Parathyroid adenoma (tissue), 2 donors: Measurements from ENCODE around the gene ZBTB3.
"Not testable (repeated sequence)": the region's sequence is repeated elsewhere in the genome, so short reads cannot be mapped to it uniquely, and the experiment has no call there.

ENCODE experiments used
- H2AFZ ChIP-seq: fragments of 300-600 bp; sonication (generic); one replicate; pipeline ENCODE4 v1.7.0; 2017; ENCODE audit warnings: antibody characterized with exemption, mild to moderate bottlenecking
- H3K27ac ChIP-seq: fragments of 300-600 bp; sonication (generic); one replicate; pipeline ENCODE4 v1.7.0; 2017
- H3K27me3 ChIP-seq: fragments of 300-600 bp; sonication (generic); one replicate; pipeline ENCODE4 v1.7.0; 2017; ENCODE audit warnings: low read length; ENCODE audit not compliant: control insufficient read depth, insufficient read depth
- H3K36me3 ChIP-seq: fragments of 300-600 bp; sonication (generic); one replicate; pipeline ENCODE4 v1.7.0; 2017; ENCODE audit warnings: low read length; ENCODE audit not compliant: control insufficient read depth, insufficient read depth
- H3K4me1 ChIP-seq: fragments of 300-600 bp; sonication (generic); one replicate; pipeline ENCODE4 v1.7.0; 2017; ENCODE audit warnings: control low read depth
- H3K4me2 ChIP-seq: fragments of 300-600 bp; sonication (generic); one replicate; pipeline ENCODE4 v1.7.0; 2017; ENCODE audit warnings: low read length
- H3K4me3 ChIP-seq: fragments of 300-600 bp; sonication (generic); one replicate; pipeline ENCODE4 v1.7.0; 2017; ENCODE audit warnings: low read depth, low read length
- H3K79me2 ChIP-seq: fragments of 300-600 bp; sonication (generic); one replicate; pipeline ENCODE4 v1.7.0; 2017; ENCODE audit warnings: control low read depth
- H3K9ac ChIP-seq: fragments of 300-600 bp; sonication (generic); one replicate; pipeline ENCODE4 v1.7.0; 2017; ENCODE audit warnings: mild to moderate bottlenecking
- H3K9me3 ChIP-seq: fragments of 300-600 bp; sonication (generic); one replicate; pipeline ENCODE4 v1.7.0; 2017; ENCODE audit warnings: low read length; ENCODE audit not compliant: control insufficient read depth
- TF ChIP-seq, protein P1 (sequence below): fragments of 300-600 bp; sonication (generic); IDR thresholded peaks from one replicate; pipeline ENCODE4 v1.7.0; 2017; ENCODE audit warnings: antibody characterized with exemption, mild to moderate bottlenecking
- donor health status: primary hyperparathyroidism.

ZBTB3 gene

DNA sequence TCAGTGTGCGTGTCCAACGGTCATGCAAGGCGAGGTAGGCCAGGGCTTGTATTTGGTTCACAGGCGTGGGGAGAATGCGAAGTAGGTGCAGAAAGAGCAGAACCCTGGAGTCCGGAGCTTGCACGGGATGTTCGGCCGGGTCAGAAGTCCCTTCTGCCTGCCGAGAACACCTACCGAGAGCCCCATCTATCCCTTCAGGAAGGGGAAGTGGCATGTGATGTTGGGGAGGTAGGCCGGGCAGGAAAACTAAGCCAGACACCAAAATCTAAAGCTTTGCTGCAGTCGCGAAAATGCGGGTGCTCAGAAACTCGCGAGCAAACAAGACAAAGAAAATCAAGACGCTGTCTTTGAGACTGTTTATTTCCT, 16.8 kb upstream of the ZBTB3 start:
- no peaks in the 10 kb centered on the region for H3K79me2 ChIP-seq
- H3K36me3 ChIP-seq: no peaks in the 10 kb centered on the region
- H3K4me1 ChIP-seq: peaks cover 4% of the 10 kb centered on the region
- H3K4me2 ChIP-seq: peak overlapping the region; percentile 61
- peak overlapping the region; percentile 88 for H2AFZ ChIP-seq
- H3K9ac ChIP-seq: no peak overlapping the region
- H3K4me3 ChIP-seq: peak overlapping the region; percentile 68
- H3K9me3 ChIP-seq: no peaks in the 10 kb centered on the region
- H3K27me3 ChIP-seq: no peaks in the 10 kb centered on the region
- TF ChIP-seq, protein P1, sequence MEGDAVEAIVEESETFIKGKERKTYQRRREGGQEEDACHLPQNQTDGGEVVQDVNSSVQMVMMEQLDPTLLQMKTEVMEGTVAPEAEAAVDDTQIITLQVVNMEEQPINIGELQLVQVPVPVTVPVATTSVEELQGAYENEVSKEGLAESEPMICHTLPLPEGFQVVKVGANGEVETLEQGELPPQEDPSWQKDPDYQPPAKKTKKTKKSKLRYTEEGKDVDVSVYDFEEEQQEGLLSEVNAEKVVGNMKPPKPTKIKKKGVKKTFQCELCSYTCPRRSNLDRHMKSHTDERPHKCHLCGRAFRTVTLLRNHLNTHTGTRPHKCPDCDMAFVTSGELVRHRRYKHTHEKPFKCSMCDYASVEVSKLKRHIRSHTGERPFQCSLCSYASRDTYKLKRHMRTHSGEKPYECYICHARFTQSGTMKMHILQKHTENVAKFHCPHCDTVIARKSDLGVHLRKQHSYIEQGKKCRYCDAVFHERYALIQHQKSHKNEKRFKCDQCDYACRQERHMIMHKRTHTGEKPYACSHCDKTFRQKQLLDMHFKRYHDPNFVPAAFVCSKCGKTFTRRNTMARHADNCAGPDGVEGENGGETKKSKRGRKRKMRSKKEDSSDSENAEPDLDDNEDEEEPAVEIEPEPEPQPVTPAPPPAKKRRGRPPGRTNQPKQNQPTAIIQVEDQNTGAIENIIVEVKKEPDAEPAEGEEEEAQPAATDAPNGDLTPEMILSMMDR: no peak
- H3K27ac ChIP-seq: peak overlapping the region; percentile 78

DNA sequence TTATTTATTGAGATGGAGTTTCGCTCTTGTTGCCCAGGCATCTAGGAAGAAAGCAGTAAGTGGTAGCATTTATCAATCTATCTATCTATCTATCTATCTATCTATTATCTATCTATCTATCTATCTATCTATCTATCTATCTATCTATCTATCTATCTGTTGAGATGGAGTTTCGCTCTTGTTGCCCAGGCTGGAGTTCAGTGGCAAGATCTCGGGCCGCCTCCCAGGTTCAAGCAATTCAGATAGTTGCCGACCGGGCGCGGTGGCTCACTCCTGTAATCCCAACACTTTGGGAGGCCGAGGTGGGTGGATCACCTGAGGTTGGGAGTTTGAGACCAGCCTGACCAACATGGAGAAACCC, 6.9 kb upstream of the ZBTB3 start:
- H3K79me2 ChIP-seq, H3K4me3 ChIP-seq, H3K36me3 ChIP-seq, H3K9ac ChIP-seq, H3K4me2 ChIP-seq, H3K4me1 ChIP-seq, H3K9me3 ChIP-seq, H3K27me3 ChIP-seq: not testable (repeated sequence)
- H2AFZ ChIP-seq: peak overlapping the region; percentile 83
- peak overlapping the region; percentile 61 for H3K27ac ChIP-seq

DNA sequence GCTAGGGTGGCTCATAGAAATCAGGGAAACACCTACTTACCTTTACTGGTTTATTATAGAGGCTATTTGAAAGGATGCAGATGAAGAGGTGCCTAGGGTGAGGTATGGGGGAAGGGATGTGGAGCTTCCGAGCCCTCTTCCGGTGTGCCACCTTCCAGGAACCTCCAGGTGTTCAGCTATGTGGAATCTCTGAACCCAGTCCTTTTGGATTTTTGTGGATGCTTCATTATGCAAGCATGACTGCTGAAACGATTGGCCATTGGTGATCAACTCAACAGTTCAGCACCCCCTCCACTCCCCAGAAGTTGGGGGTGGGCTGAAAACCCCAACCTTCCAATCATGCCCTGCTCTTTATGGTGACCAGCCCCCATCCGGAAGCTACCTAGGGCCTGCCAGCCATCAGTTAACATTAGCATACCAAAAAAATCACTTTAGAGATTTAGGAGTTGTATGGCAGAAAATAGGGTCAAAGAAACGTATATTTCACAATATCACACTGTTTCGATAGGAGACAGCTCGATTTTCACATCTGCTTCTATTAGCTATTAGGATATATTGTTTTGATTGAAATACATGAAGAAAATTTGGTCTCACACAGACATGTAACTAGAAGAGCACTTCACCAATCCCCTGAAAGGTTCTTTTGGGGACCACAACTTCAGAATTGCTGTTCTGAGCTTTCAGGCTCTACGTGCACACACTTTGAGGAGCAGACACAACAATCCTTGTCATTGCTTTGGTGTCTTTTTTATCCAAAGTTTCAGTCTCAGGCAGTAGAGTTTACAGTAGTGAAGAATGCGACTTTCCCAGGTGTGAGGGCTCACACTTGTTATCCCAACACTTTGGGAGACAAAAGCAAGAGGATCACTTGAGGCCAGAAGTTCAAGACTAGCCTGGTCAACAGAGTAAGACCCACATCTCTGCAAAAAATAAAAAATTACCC, 4.2 kb upstream of the ZBTB3 start:
- Histone ChIP-seq H3K36me3 (no peaks in the 10 kb centered on the region), H3K27ac (no peak overlapping the region), H2AFZ (no peak overlapping the region), H3K9ac (no peak overlapping the region), H3K4me3 (no peak overlapping the region), H3K79me2 (peaks cover 2% of the 10 kb centered on the region), H3K27me3 (no peaks in the 10 kb centered on the region), H3K4me1 (peaks cover 2% of the 10 kb centered on the region), H3K9me3 (no peaks in the 10 kb centered on the region), H3K4me2 (no peak overlapping the region)
- TF ChIP-seq, protein P1: no peak

DNA sequence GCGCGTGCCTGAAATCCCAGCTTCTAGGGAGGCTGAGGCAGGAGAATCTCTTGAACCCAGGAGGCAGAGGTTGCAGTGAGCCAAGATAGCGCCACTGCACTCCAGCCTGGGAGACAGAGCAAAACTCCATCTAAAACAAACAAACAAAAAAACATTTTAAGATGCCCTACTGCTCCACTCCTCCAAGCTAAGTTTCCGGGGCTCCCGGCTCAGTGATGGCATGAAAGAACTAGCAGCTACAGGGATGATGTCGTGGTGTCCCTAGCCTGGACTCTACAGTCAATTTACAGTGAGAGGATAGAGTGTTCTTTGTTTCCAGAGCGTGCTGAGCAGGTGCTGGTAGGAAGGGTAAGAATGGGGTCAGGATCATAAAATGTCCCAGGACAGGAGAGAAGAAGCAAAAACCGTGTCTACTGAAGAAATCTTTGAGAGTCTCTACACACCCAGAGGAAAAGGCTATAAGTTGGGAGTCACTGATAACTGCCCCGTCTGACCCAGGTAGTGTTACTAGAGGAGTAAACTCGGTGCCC, 1.2 kb upstream of the ZBTB3 start:
- Histone ChIP-seq H2AFZ (no peak overlapping the region), H3K4me2 (no peak overlapping the region), H3K4me1 (no peaks in the 10 kb centered on the region), H3K36me3 (no peaks in the 10 kb centered on the region), H3K27me3 (no peaks in the 10 kb centered on the region), H3K9ac (no peak overlapping the region), H3K27ac (no peak overlapping the region), H3K9me3 (no peaks in the 10 kb centered on the region), H3K4me3 (no peak overlapping the region), H3K79me2 (peaks cover 4% of the 10 kb centered on the region)
- TF ChIP-seq, protein P1: no peak

DNA sequence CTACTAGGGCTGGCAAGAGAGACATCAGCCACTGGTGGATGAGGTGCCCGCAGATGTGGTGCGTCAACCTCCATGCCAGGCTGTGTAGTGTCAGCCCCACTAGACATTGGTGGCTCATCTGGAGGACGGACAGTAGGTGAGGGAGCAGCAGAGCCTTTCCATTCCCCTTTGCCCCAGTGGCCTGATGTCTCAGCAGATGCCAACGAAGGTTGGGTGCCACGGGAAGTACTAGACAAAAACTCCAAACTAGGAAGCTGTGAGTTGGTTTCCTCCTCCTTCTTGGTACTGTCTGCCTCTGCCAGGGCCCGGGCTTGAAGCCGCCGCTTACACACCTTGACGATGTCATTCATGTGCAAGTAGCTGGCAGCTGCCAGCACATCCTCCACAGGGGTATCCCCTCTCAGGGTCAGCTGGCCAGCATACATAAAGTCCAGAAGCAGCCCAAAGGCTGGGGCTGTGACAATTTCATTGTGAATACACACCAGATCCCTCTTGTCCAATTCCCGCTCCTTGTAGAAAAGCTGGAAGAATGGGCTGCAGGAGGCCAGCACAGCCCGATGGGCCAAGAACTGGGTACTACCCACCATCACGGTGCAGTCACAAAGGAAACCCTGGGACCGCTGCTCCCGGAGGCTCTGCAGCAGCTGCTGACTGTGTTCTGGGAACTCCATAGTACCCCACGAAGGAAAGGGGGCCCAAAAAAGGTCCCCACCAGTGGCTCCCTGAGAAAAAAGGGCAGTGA, 795 bp downstream of the ZBTB3 start:
- Histone ChIP-seq H3K79me2 (peaks cover 4% of the 10 kb centered on the region), H3K27me3 (no peaks in the 10 kb centered on the region), H3K4me3 (peak overlapping the region; percentile 100), H3K4me1 (no peaks in the 10 kb centered on the region), H3K9ac (no peak overlapping the region), H3K9me3 (no peaks in the 10 kb centered on the region), H3K27ac (peak overlapping the region; percentile 90), H2AFZ (peak overlapping the region; percentile 93), H3K36me3 (no peaks in the 10 kb centered on the region), H3K4me2 (peak overlapping the region; percentile 80)
- TF ChIP-seq, protein P1: no peak
